ENCODE data around the gene TOX3.

TOX3 gene

GRCh38 chr16:52573365-52574299, 26.7 kb upstream of the TOX3 start:
- TF ChIP-seq ZNF274 (IDR thresholded peaks at IDR 0.05; ENCODE audit: low read depth, low read length): no peak
- no peak overlapping the region for H3K4me3 ChIP-seq (ENCODE audit: low read length)

GRCh38 chr16:52572656-52573055, 25.7 kb upstream of the TOX3 start:
- no peak overlapping the region for H3K4me3 ChIP-seq (ENCODE audit: low read length)
- no peak for TF ChIP-seq ZNF274 (IDR thresholded peaks at IDR 0.05; ENCODE audit: low read depth, low read length)

GRCh38 chr16:52570495-52571091, 23.6 kb upstream of the TOX3 start:
- TF ChIP-seq ZNF274 (IDR thresholded peaks at IDR 0.05; ENCODE audit: low read depth, low read length): no peak
- H3K4me3 ChIP-seq (ENCODE audit: low read length): no peak overlapping the region

GRCh38 chr16:52569701-52570100, 22.8 kb upstream of the TOX3 start:
- no peak for TF ChIP-seq ZNF274 (IDR thresholded peaks at IDR 0.05; ENCODE audit: low read depth, low read length)
- no peak overlapping the region for H3K4me3 ChIP-seq (ENCODE audit: low read length)

- no peak for TF ChIP-seq ZNF274 (IDR thresholded peaks at IDR 0.05; ENCODE audit: low read depth, low read length)
- no peak overlapping the region for H3K4me3 ChIP-seq (ENCODE audit: low read length)
These were observed 22.2 kb upstream of the TOX3 start for GRCh38 chr16:52568983-52569690.

GRCh38 chr16:52568495-52568894, 21.6 kb upstream of the TOX3 start:
- TF ChIP-seq ZNF274 (IDR thresholded peaks at IDR 0.05; ENCODE audit: low read depth, low read length): no peak
- H3K4me3 ChIP-seq (ENCODE audit: low read length): no peak overlapping the region

GRCh38 chr16:52567193-52567592, 20.2 kb upstream of the TOX3 start:
- no peak for TF ChIP-seq ZNF274 (IDR thresholded peaks at IDR 0.05; ENCODE audit: low read depth, low read length)
- no peak overlapping the region for H3K4me3 ChIP-seq (ENCODE audit: low read length)

- no peak overlapping the region for H3K4me3 ChIP-seq (ENCODE audit: low read length)
These were observed 17.0 kb upstream of the TOX3 start for GRCh38 chr16:52563767-52564611.

GRCh38 chr16:52562770-52563169, 15.8 kb upstream of the TOX3 start:
- TF ChIP-seq ZNF274 (IDR thresholded peaks at IDR 0.05; ENCODE audit: low read depth, low read length): no peak

More at GRCh38 chr16:52563767-52564611, 17.0 kb upstream of the TOX3 start:
- no peak for TF ChIP-seq ZNF274 (IDR thresholded peaks at IDR 0.05; ENCODE audit: low read depth, low read length)

GRCh38 chr16:52561910-52562741, 15.2 kb upstream of the TOX3 start:
- H3K4me3 ChIP-seq (ENCODE audit: low read length): no peak overlapping the region
- TF ChIP-seq ZNF274 (IDR thresholded peaks at IDR 0.05; ENCODE audit: low read depth, low read length): no peak

More at GRCh38 chr16:52562770-52563169, 15.8 kb upstream of the TOX3 start:
- H3K4me3 ChIP-seq (ENCODE audit: low read length): no peak overlapping the region

- TF ChIP-seq ZNF274 (IDR thresholded peaks at IDR 0.05; ENCODE audit: low read depth, low read length): no peak
- H3K4me3 ChIP-seq (ENCODE audit: low read length): no peak overlapping the region
These were observed 11.5 kb upstream of the TOX3 start for GRCh38 chr16:52558448-52558847.

GRCh38 chr16:52557236-52557635, 10.3 kb upstream of the TOX3 start:
- no peak for TF ChIP-seq ZNF274 (IDR thresholded peaks at IDR 0.05; ENCODE audit: low read depth, low read length)
- H3K4me3 ChIP-seq (ENCODE audit: low read length): no peak overlapping the region

- TF ChIP-seq ZNF274 (IDR thresholded peaks at IDR 0.05; ENCODE audit: low read depth, low read length): no peak
These were observed 9.1 kb upstream of the TOX3 start for GRCh38 chr16:52556083-52556482.

More at GRCh38 chr16:52556083-52556482, 9.1 kb upstream of the TOX3 start:
- no peak overlapping the region for H3K4me3 ChIP-seq (ENCODE audit: low read length)

All from GM08714 (cell line).